HEK293T (cell line): ENCODE results near the gene BACH2.

Experiments used
- NFRKB ChIP-seq: fragments of 450-650 bp; IDR thresholded peaks from 2 replicates; pipeline ENCODE4 v1.6.1; 2016; ENCODE audit warnings: mild to moderate bottlenecking, moderate library complexity
- SUZ12 ChIP-seq: fragments of 450-650 bp; IDR thresholded peaks from 2 replicates; pipeline ENCODE4 v1.6.1; 2016; ENCODE audit warnings: mild to moderate bottlenecking

- TF ChIP-seq SUZ12, result no peak
- TF ChIP-seq NFRKB, result no peak
Measured at GRCh38 chr6:89987140-89987539, 309.5 kb downstream of the BACH2 start.
